ENCODE measurements around the gene CEP57. TPM values are rescaled to one million over a fixed set of nuclear protein-coding genes. Genes with fewer than 3 reads are reported as not detected.
A peak's percentile ranks its signal among the peaks of the same experiment; 100 is the strongest.

CEP57 gene
- polyA plus RNA-seq, 1 donor (not counting 4 experiments of a cell fraction or from before 2014, with no cell fraction given) = 27.1 TPM

DNA sequence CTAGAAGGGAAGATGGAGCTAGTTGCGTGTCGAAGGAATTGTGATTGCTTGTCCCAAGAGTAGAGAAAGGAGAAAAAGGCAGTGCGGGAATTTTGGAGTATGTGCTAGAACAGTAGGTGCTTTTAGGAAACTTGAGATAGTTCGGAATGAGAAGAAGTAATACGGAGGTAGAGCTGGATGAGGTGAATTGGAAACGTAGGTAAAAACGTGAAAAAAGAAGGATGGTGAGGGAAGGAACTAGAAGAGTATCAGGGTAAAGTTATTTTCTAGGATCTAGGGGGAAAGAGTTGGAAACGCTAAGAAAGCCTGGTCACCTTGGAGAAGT is 1.4 kb downstream of the CEP57 start:
- H3K27ac ChIP-seq (ENCODE audit: control insufficient read depth, insufficient read depth, low read length) = peak overlapping the region; percentile 96
- DNase-seq (ENCODE audit: low read depth, low spot score) = no peak
- peak overlapping the region; percentile 96 for H3K4me2 ChIP-seq (ENCODE audit: control insufficient read depth, extremely low read depth, insufficient read depth, low read depth, low read length)
- no peaks in the 10 kb centered on the region for H3K27me3 ChIP-seq (ENCODE audit: control insufficient read depth, extremely low read depth, insufficient read depth, low read length)
- no peaks in the 10 kb centered on the region for H3K36me3 ChIP-seq (ENCODE audit: control insufficient read depth in 2 of 2, extremely low read depth in 1 of 2, insufficient read depth in 2 of 2, low read length in 2 of 2)
- H3K9me3 ChIP-seq (ENCODE audit: control insufficient read depth, low read depth, low read length) = no peaks in the 10 kb centered on the region
- peaks cover 55% of the 10 kb centered on the region for H3K79me2 ChIP-seq (ENCODE audit: control insufficient read depth, insufficient read depth, low read length)
- H3K4me1 ChIP-seq (ENCODE audit: control insufficient read depth, extremely low read depth, insufficient read depth, low read length) = peaks cover 17% of the 10 kb centered on the region
- dilution Hi-C loops (cut with MboI; ENCODE audit: extremely low pct_ligation_motif_present, low sequenced_read_pairs) = no loop called here
- no peaks in the 10 kb centered on the region for H3K9me1 ChIP-seq (ENCODE audit: control insufficient read depth, extremely low read depth, insufficient read depth, low read length)
- FAIRE-seq = no peak
- peak overlapping the region; percentile 80 to 94 (median 94) for H3K4me3 ChIP-seq (ENCODE audit: control insufficient read depth in 2 of 3, extremely low read depth in 1 of 3, insufficient read depth in 2 of 3, low read depth in 1 of 3, low read length in 3 of 3)
- peak overlapping the region; percentile 95 for H3K9ac ChIP-seq (ENCODE audit: control insufficient read depth, extremely low read depth, insufficient read depth, low read length)
- TF ChIP-seq, protein P1, sequence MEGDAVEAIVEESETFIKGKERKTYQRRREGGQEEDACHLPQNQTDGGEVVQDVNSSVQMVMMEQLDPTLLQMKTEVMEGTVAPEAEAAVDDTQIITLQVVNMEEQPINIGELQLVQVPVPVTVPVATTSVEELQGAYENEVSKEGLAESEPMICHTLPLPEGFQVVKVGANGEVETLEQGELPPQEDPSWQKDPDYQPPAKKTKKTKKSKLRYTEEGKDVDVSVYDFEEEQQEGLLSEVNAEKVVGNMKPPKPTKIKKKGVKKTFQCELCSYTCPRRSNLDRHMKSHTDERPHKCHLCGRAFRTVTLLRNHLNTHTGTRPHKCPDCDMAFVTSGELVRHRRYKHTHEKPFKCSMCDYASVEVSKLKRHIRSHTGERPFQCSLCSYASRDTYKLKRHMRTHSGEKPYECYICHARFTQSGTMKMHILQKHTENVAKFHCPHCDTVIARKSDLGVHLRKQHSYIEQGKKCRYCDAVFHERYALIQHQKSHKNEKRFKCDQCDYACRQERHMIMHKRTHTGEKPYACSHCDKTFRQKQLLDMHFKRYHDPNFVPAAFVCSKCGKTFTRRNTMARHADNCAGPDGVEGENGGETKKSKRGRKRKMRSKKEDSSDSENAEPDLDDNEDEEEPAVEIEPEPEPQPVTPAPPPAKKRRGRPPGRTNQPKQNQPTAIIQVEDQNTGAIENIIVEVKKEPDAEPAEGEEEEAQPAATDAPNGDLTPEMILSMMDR (optimal IDR thresholded peaks at IDR 0.05 in 1 of 3, IDR thresholded peaks at IDR 0.05 in 1 of 3, conservative IDR thresholded peaks at IDR 0.05 in 1 of 3; ENCODE audit: extremely low read depth in 1 of 3, insufficient read depth in 2 of 3, low read length in 3 of 3) = no peak
- no peak for TF ChIP-seq EZH2 (IDR thresholded peaks at IDR 0.05; ENCODE audit: low read length)
- H4K20me1 ChIP-seq (ENCODE audit: control insufficient read depth, extremely low read depth, insufficient read depth, low read length) = no peaks in the 10 kb centered on the region
- H2AFZ ChIP-seq (ENCODE audit: control insufficient read depth, low read length) = peak overlapping the region; percentile 87

DNA sequence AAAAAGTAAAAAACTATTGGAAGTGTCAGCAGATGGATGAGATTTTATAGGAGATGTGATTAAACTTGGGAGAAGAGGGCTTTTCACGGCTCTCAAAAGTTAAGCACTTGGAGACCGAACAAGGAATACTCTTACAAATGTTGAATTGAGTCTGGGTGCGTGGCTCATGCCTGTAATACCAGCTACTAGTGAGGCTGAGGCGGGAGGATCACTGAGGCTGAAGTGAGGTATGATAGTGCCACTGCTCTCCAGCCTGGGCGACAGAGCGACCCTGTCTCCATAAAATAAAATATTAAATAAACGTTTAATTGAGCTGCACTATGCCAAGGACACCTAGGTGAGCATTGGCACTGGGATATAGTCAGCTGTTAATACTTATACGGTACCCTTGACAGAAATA is 1.9 kb downstream of the CEP57 start:
- no peaks in the 10 kb centered on the region for H3K36me3 ChIP-seq (ENCODE audit: control insufficient read depth in 2 of 2, extremely low read depth in 1 of 2, insufficient read depth in 2 of 2, low read length in 2 of 2)
- H3K9me3 ChIP-seq (ENCODE audit: control insufficient read depth, low read depth, low read length) = no peaks in the 10 kb centered on the region
- H3K4me1 ChIP-seq (ENCODE audit: control insufficient read depth, extremely low read depth, insufficient read depth, low read length) = peaks cover 17% of the 10 kb centered on the region
- no peaks in the 10 kb centered on the region for H3K27me3 ChIP-seq (ENCODE audit: control insufficient read depth, extremely low read depth, insufficient read depth, low read length)
- H3K4me3 ChIP-seq (ENCODE audit: control insufficient read depth in 2 of 3, extremely low read depth in 1 of 3, insufficient read depth in 2 of 3, low read depth in 1 of 3, low read length in 3 of 3) = peak overlapping the region in 2 of 3 experiments; percentile 94
- H3K9ac ChIP-seq (ENCODE audit: control insufficient read depth, extremely low read depth, insufficient read depth, low read length) = no peak overlapping the region
- dilution Hi-C loops (cut with MboI; ENCODE audit: extremely low pct_ligation_motif_present, low sequenced_read_pairs) = no loop called here
- no peaks in the 10 kb centered on the region for H4K20me1 ChIP-seq (ENCODE audit: control insufficient read depth, extremely low read depth, insufficient read depth, low read length)
- TF ChIP-seq, protein P1 (optimal IDR thresholded peaks at IDR 0.05 in 1 of 3, IDR thresholded peaks at IDR 0.05 in 1 of 3, conservative IDR thresholded peaks at IDR 0.05 in 1 of 3; ENCODE audit: extremely low read depth in 1 of 3, insufficient read depth in 2 of 3, low read length in 3 of 3) = no peak
- TF ChIP-seq EZH2 (IDR thresholded peaks at IDR 0.05; ENCODE audit: low read length) = no peak
- DNase-seq (ENCODE audit: low read depth, low spot score) (no peak), FAIRE-seq (no peak)
- H3K9me1 ChIP-seq (ENCODE audit: control insufficient read depth, extremely low read depth, insufficient read depth, low read length) = no peaks in the 10 kb centered on the region
- peaks cover 55% of the 10 kb centered on the region for H3K79me2 ChIP-seq (ENCODE audit: control insufficient read depth, insufficient read depth, low read length)
- H2AFZ ChIP-seq (ENCODE audit: control insufficient read depth, low read length) = no peak overlapping the region
- H3K4me2 ChIP-seq (ENCODE audit: control insufficient read depth, extremely low read depth, insufficient read depth, low read depth, low read length) = peak overlapping the region; percentile 96
- no peak overlapping the region for H3K27ac ChIP-seq (ENCODE audit: control insufficient read depth, insufficient read depth, low read length)
